AG09319 (cell line): ENCODE data around the gene ARHGAP15.

Source experiments
- DNase-seq: peaks from one replicate; pipeline ENCODE4 v3.0.0-alpha.2; 2010; ENCODE audit warnings: low read depth; ENCODE audit errors: extremely low read depth
- CTCF ChIP-seq: IDR thresholded peaks from 2 replicates; pipeline ENCODE4 v1.5.1; 2011; ENCODE audit warnings: low read depth, mild to moderate bottlenecking, inconsistent platforms, low read length, moderate library complexity

Gene ARHGAP15

GRCh38 chr2:143560724-143561123, 431.5 kb downstream of the ARHGAP15 start:
- TF ChIP-seq CTCF = no peak
- DNase-seq = no peak

- no peak for DNase-seq
- no peak for TF ChIP-seq CTCF
Observed at GRCh38 chr2:143564419-143564818, 435.2 kb downstream of the ARHGAP15 start.

GRCh38 chr2:143571747-143572146, 442.5 kb downstream of the ARHGAP15 start:
- no peak for TF ChIP-seq CTCF
- no peak for DNase-seq

GRCh38 chr2:143572421-143572820, 443.2 kb downstream of the ARHGAP15 start:
- no peak for DNase-seq
- no peak for TF ChIP-seq CTCF

GRCh38 chr2:143574069-143574468, 444.9 kb downstream of the ARHGAP15 start:
- TF ChIP-seq CTCF = no peak
- no peak for DNase-seq

- DNase-seq = no peak
- peak; percentile 32 for TF ChIP-seq CTCF
Observed at GRCh38 chr2:143575340-143575739, 446.1 kb downstream of the ARHGAP15 start.

GRCh38 chr2:143577489-143577888, 448.3 kb downstream of the ARHGAP15 start:
- DNase-seq = no peak
- TF ChIP-seq CTCF = no peak
